HepG2 (cell line): ENCODE data around the gene PPP1R7. TPM values are rescaled to one million over a fixed set of nuclear protein-coding genes. Genes with fewer than 3 reads are reported as not detected.

Experiments
- ATM ChIP-seq: fragments of 450-650 bp; IDR thresholded peaks from 2 replicates; pipeline ENCODE4 v1.7.1; 2017; ENCODE audit warnings: mild to moderate bottlenecking, borderline replicate concordance
- CBX5 ChIP-seq: sonication (generic); formaldehyde crosslinking; IDR thresholded peaks from 2 replicates; pipeline ENCODE4 v1.4.0; 2020; ENCODE audit warnings: missing genetic modification reagents, borderline replicate concordance
- DNMT3B ChIP-seq: conservative IDR thresholded peaks from 2 replicates; pipeline ENCODE4 v1.6.1; 2016; ENCODE audit warnings: missing biosample characterization, control low read depth
- GABPB1 ChIP-seq: IDR thresholded peaks from 2 replicates; pipeline ENCODE4 v1.6.1; 2016; ENCODE audit warnings: mild to moderate bottlenecking, missing genetic modification reagents, moderate library complexity, missing compliant biosample characterization
- GATAD1 ChIP-seq: IDR thresholded peaks from 2 replicates; pipeline ENCODE4 v1.6.1; 2016; ENCODE audit warnings: missing genetic modification reagents, missing compliant biosample characterization
- HDAC1 ChIP-seq: sonication (generic); formaldehyde crosslinking; IDR thresholded peaks from 2 replicates; pipeline ENCODE4 v1.5.1; 2020; ENCODE audit warnings: mild to moderate bottlenecking, missing genetic modification reagents
- HIVEP1 ChIP-seq: sonication (generic); formaldehyde crosslinking; IDR thresholded peaks from 2 replicates; pipeline ENCODE4 v1.4.0; 2020; ENCODE audit warnings: mild to moderate bottlenecking, missing genetic modification reagents
- NR2F6 ChIP-seq, 2 experiments: IDR thresholded peaks; 2 replicates each; pipeline ENCODE4 v1.6.1; 2016; ENCODE audit warnings: antibody characterized with exemption in 1 of 2, mild to moderate bottlenecking in 1 of 2
- POGZ ChIP-seq: sonication (generic); formaldehyde crosslinking; IDR thresholded peaks from 2 replicates; pipeline ENCODE4 v1.4.0; 2020; ENCODE audit warnings: mild to moderate bottlenecking, missing genetic modification reagents
- RARA ChIP-seq: IDR thresholded peaks from 2 replicates; pipeline ENCODE4 v1.6.1; 2016; ENCODE audit warnings: missing genetic modification reagents, missing compliant biosample characterization
- RXRA ChIP-seq: sonication (generic); formaldehyde crosslinking; IDR thresholded peaks from 2 replicates; pipeline ENCODE4 v1.5.1; 2020; ENCODE audit warnings: missing genetic modification reagents
- SOX13 ChIP-seq, 3 experiments: fragments of 450-650 bp in 1 of 3; sonication (generic) in 1 of 3; formaldehyde crosslinking in 1 of 3; IDR thresholded peaks in 2 of 3; conservative IDR thresholded peaks in 1 of 3; 2 replicates each; pipeline versions ENCODE4 v1.5.0 to v1.6.1; 2016 to 2020; ENCODE audit warnings: antibody characterized with exemption in 1 of 3, mild to moderate bottlenecking in 1 of 3, missing compliant biosample characterization in 1 of 3, missing genetic modification reagents in 1 of 3, moderate library complexity in 1 of 3
- SP1 ChIP-seq, 2 experiments: fragments of 450-650 bp in 1 of 2; sonication (generic) in 1 of 2; formaldehyde crosslinking in 1 of 2; IDR thresholded peaks; 2 replicates each; pipeline versions ENCODE4 v1.4.0 to v1.6.1; 2016 to 2020; ENCODE audit warnings: missing genetic modification reagents in 1 of 2
- TARDBP ChIP-seq: sonication (generic); formaldehyde crosslinking; IDR thresholded peaks from 2 replicates; pipeline ENCODE4 v1.8.0; 2022; ENCODE audit warnings: mild to moderate bottlenecking, missing genetic modification reagents
- TP53 ChIP-seq: sonication (generic); formaldehyde crosslinking; conservative IDR thresholded peaks from 2 replicates; pipeline ENCODE4 v1.4.0; 2020; ENCODE audit warnings: missing genetic modification reagents
- ZFY ChIP-seq: sonication (generic); formaldehyde crosslinking; IDR thresholded peaks from 2 replicates; pipeline ENCODE4 v1.4.0; 2020; ENCODE audit warnings: missing genetic modification reagents
- ZNF224 ChIP-seq: sonication (generic); formaldehyde crosslinking; IDR thresholded peaks from 2 replicates; pipeline ENCODE4 v1.5.0; 2020; ENCODE audit warnings: mild to moderate bottlenecking, missing genetic modification reagents
- ZNF256 ChIP-seq: sonication (generic); formaldehyde crosslinking; conservative IDR thresholded peaks from 2 replicates; pipeline ENCODE4 v1.4.0; 2020; ENCODE audit warnings: missing genetic modification reagents
- ZNF343 ChIP-seq: sonication (generic); formaldehyde crosslinking; IDR thresholded peaks from 2 replicates; pipeline ENCODE4 v1.4.0; 2020; ENCODE audit warnings: mild to moderate bottlenecking, missing genetic modification reagents
- ZNF747 ChIP-seq: sonication (generic); formaldehyde crosslinking; IDR thresholded peaks from 2 replicates; pipeline ENCODE4 v1.8.1; 2023; ENCODE audit warnings: missing genetic modification reagents, mild to moderate bottlenecking, borderline replicate concordance
- polyA plus RNA-seq, 8 experiments: library from polyadenylated mRNA; depleted of rRNA in 3 of 8; stranded (reverse) in 7 of 8; unstranded in 1 of 8; fragments of >200 nt; fragmentation: Illumina TruSeq in 4 of 8; extraction: Trizol in 4 of 8; gene quantifications; 2 replicates each; pipeline versions ENCODE4 v1.2.1 to v1.2.3, GENCODE V29; 2011 to 2016; ENCODE audit warnings: low read depth in 4 of 8, missing spikeins in 1 of 8, mixed read lengths in 1 of 8; ENCODE audit not compliant: insufficient read depth in 1 of 8
- total RNA-seq, 5 experiments: library from RNA; depleted of rRNA; stranded (reverse); fragments of >200 nt; fragmentation: Illumina TruSeq; extraction: Trizol; gene quantifications; 2 replicates each; pipeline ENCODE4 v1.2.3, GENCODE V29; 2016; ENCODE audit warnings: low read depth in 1 of 5
- TF ChIP-seq, protein P1 (sequence below): conservative IDR thresholded peaks from 2 replicates; pipeline ENCODE4 v1.6.1; 2018; ENCODE audit warnings: missing genetic modification reagents
- TF ChIP-seq, protein P2 (sequence below): IDR thresholded peaks from 2 replicates; pipeline ENCODE4 v1.6.1; 2012; ENCODE audit warnings: inconsistent platforms
- TF ChIP-seq, protein P3 (sequence below): sonication (generic); formaldehyde crosslinking; IDR thresholded peaks from 2 replicates; pipeline ENCODE4 v1.4.0; 2020; ENCODE audit warnings: mild to moderate bottlenecking, missing genetic modification reagents
- TF ChIP-seq, protein P4 (sequence below): sonication (generic); formaldehyde crosslinking; IDR thresholded peaks from 2 replicates; pipeline ENCODE4 v1.8.0; 2022; ENCODE audit warnings: missing genetic modification reagents, mild to moderate bottlenecking, moderate library complexity, borderline replicate concordance

Gene PPP1R7
- total and polyA plus RNA-seq, 2 of the 13 experiments (the other 11 are each of a cell fraction or from before 2014, with no cell fraction given): 33.3 to 67.9 TPM

- peak; percentile 51; the same call in 1 of the 2 replicates for TF ChIP-seq TARDBP (CRISPR knock-in tag)
- TF ChIP-seq RXRA (CRISPR knock-in tag): peak; percentile 52; the same call in 1 of the 2 replicates
- TF ChIP-seq RARA (CRISPR knock-in tag): no peak
- TF ChIP-seq, protein P1, sequence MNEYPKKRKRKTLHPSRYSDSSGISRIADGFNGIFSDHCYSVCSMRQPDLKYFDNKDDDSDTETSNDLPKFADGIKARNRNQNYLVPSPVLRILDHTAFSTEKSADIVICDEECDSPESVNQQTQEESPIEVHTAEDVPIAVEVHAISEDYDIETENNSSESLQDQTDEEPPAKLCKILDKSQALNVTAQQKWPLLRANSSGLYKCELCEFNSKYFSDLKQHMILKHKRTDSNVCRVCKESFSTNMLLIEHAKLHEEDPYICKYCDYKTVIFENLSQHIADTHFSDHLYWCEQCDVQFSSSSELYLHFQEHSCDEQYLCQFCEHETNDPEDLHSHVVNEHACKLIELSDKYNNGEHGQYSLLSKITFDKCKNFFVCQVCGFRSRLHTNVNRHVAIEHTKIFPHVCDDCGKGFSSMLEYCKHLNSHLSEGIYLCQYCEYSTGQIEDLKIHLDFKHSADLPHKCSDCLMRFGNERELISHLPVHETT (CRISPR knock-in tag): no peak
- no peak for TF ChIP-seq SP1 (IDR thresholded peaks at IDR 0.05)
- 0 out of 2 replicates have a peak, but pooled peaks have one; percentile 5 for TF ChIP-seq SP1 (CRISPR knock-in tag; IDR thresholded peaks at IDR 0.05)
- TF ChIP-seq ATM: no peak
- peak; percentile 61 for TF ChIP-seq GABPB1
- TF ChIP-seq, protein P2, sequence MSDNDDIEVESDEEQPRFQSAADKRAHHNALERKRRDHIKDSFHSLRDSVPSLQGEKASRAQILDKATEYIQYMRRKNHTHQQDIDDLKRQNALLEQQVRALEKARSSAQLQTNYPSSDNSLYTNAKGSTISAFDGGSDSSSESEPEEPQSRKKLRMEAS: peak; percentile 50
- TF ChIP-seq POGZ (CRISPR knock-in tag): no peak
- TF ChIP-seq ZFY (CRISPR knock-in tag): 0 out of 2 replicates have a peak, but pooled peaks have one; percentile 19
- TF ChIP-seq, protein P3, sequence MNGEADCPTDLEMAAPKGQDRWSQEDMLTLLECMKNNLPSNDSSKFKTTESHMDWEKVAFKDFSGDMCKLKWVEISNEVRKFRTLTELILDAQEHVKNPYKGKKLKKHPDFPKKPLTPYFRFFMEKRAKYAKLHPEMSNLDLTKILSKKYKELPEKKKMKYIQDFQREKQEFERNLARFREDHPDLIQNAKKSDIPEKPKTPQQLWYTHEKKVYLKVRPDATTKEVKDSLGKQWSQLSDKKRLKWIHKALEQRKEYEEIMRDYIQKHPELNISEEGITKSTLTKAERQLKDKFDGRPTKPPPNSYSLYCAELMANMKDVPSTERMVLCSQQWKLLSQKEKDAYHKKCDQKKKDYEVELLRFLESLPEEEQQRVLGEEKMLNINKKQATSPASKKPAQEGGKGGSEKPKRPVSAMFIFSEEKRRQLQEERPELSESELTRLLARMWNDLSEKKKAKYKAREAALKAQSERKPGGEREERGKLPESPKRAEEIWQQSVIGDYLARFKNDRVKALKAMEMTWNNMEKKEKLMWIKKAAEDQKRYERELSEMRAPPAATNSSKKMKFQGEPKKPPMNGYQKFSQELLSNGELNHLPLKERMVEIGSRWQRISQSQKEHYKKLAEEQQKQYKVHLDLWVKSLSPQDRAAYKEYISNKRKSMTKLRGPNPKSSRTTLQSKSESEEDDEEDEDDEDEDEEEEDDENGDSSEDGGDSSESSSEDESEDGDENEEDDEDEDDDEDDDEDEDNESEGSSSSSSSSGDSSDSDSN (CRISPR knock-in tag): no peak
- TF ChIP-seq ZNF747 (CRISPR knock-in tag): peak; percentile 46; the same call in 1 of the 2 replicates
- TF ChIP-seq ZNF343: 0 out of 2 replicates have a peak, but pooled peaks have one; percentile 11
- TF ChIP-seq GATAD1 (CRISPR knock-in tag): no peak
- peak; percentile 29; the same call in 1 of the 2 replicates for TF ChIP-seq ZNF224 (CRISPR knock-in tag)
- TF ChIP-seq, protein P4, sequence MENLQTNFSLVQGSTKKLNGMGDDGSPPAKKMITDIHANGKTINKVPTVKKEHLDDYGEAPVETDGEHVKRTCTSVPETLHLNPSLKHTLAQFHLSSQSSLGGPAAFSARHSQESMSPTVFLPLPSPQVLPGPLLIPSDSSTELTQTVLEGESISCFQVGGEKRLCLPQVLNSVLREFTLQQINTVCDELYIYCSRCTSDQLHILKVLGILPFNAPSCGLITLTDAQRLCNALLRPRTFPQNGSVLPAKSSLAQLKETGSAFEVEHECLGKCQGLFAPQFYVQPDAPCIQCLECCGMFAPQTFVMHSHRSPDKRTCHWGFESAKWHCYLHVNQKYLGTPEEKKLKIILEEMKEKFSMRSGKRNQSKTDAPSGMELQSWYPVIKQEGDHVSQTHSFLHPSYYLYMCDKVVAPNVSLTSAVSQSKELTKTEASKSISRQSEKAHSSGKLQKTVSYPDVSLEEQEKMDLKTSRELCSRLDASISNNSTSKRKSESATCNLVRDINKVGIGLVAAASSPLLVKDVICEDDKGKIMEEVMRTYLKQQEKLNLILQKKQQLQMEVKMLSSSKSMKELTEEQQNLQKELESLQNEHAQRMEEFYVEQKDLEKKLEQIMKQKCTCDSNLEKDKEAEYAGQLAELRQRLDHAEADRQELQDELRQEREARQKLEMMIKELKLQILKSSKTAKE (CRISPR knock-in tag): 0 out of 2 replicates have a peak, but pooled peaks have one; percentile 18
- TF ChIP-seq ZNF256 (CRISPR knock-in tag): no peak
- no peak for TF ChIP-seq DNMT3B (CRISPR knock-in tag)
- TF ChIP-seq HDAC1: 0 out of 2 replicates have a peak, but pooled peaks have one; percentile 21
- TF ChIP-seq HIVEP1: 0 out of 2 replicates have a peak, but pooled peaks have one; percentile 50
- no peak for TF ChIP-seq CBX5 (CRISPR knock-in tag)
- TF ChIP-seq SOX13 (IDR thresholded peaks at IDR 0.05): no peak
- TF ChIP-seq SOX13 (CRISPR knock-in tag; conservative IDR thresholded peaks at IDR 0.05 in 1 of 2, IDR thresholded peaks at IDR 0.05 in 1 of 2): 0 out of 4 replicates have a peak, but pooled peaks of 1 of the 2 experiments have one; percentile 17
- no peak for TF ChIP-seq TP53 (CRISPR knock-in tag)
- TF ChIP-seq NR2F6 (IDR thresholded peaks at IDR 0.05): peak; percentile 39; the same call in 1 of the 2 replicates
- TF ChIP-seq NR2F6 (CRISPR knock-in tag; IDR thresholded peaks at IDR 0.05): 0 out of 2 replicates have a peak, but pooled peaks have one; percentile 21
Observed at GRCh38 chr2:241228860-241229516, 78.7 kb downstream of the PPP1R7 start (continued).
